Fibroblast of mammary gland (primary cell): ENCODE results near the gene VDAC1.
"Not testable (repeated sequence)": the region's sequence is repeated elsewhere in the genome, so short reads cannot be mapped to it uniquely, and the experiment has no call there.

ENCODE experiments used
- DNase-seq: peaks from one replicate; pipeline ENCODE4 v3.0.0-alpha.2; 2010; ENCODE audit warnings: low read depth
- H3K4me3 ChIP-seq: 2 replicates; pipeline ENCODE4 v1.5.1; 2011; ENCODE audit warnings: low read depth, mild to moderate bottlenecking, low read length, moderate library complexity; ENCODE audit not compliant: control insufficient read depth
- CTCF ChIP-seq: conservative IDR thresholded peaks from 2 replicates; pipeline ENCODE4 v1.5.1; 2011; ENCODE audit warnings: low read depth, low read length, inconsistent platforms; ENCODE audit not compliant: control insufficient read depth, insufficient read depth

VDAC1 gene

GRCh38 chr5:134034326-134034725 is 29.6 kb upstream of the VDAC1 start:
- TF ChIP-seq CTCF, result no peak
- H3K4me3 ChIP-seq, result no peak overlapping the region
- DNase-seq, result no peak

GRCh38 chr5:134030303-134030964 is 25.7 kb upstream of the VDAC1 start:
- not testable (repeated sequence) for H3K4me3 ChIP-seq, DNase-seq

- peak; percentile 99 for DNase-seq
- no peak for TF ChIP-seq CTCF
- H3K4me3 ChIP-seq, result no peak overlapping the region
Observed at GRCh38 chr5:134029156-134029555, 24.4 kb upstream of the VDAC1 start.

- no peak overlapping the region for H3K4me3 ChIP-seq
- no peak for TF ChIP-seq CTCF
- DNase-seq, result peak; percentile 45
Observed at GRCh38 chr5:134028496-134028895, 23.7 kb upstream of the VDAC1 start.

- no peak for TF ChIP-seq CTCF
- H3K4me3 ChIP-seq, result no peak overlapping the region
- DNase-seq, result no peak
Observed at GRCh38 chr5:134027288-134027615, 22.5 kb upstream of the VDAC1 start.

GRCh38 chr5:134026521-134027287 is 21.9 kb upstream of the VDAC1 start:
- no peak overlapping the region for H3K4me3 ChIP-seq
- peak; percentile 61 for TF ChIP-seq CTCF
- peak; percentile 72 for DNase-seq

GRCh38 chr5:134025786-134026185 is 21.0 kb upstream of the VDAC1 start:
- H3K4me3 ChIP-seq, result no peak overlapping the region
- no peak for TF ChIP-seq CTCF
- DNase-seq, result no peak
